NCI-H1105 treated with DMSO at 0.1 percent for 48 hours (cell line): ENCODE results near the gene FNDC7.
"Not testable (repeated sequence)": the region's sequence is repeated elsewhere in the genome, so short reads cannot be mapped to it uniquely, and the experiment has no call there.

Experiments
- DNase-seq: peaks from one replicate; lab custom pipeline; 2025; lab: John Stamatoyannopoulos, UW

FNDC7 gene

GRCh38 chr1:108712606-108713150 is at the start of gene FNDC7:
Gene FNDC7, plus strand, starts transcription at chr1:108712908. Its CDS starts 26 bp downstream, at chr1:108712934.
- DNase-seq, result no peak

GRCh38 chr1:108663074-108663473 is 49.6 kb upstream of the FNDC7 start:
- DNase-seq, result no peak

- DNase-seq, result no peak
Observed at GRCh38 chr1:108664481-108664880, 48.2 kb upstream of the FNDC7 start.

GRCh38 chr1:108665067-108665466 is 47.6 kb upstream of the FNDC7 start:
- DNase-seq, result no peak

- no peak for DNase-seq
Observed at GRCh38 chr1:108665771-108666170, 46.9 kb upstream of the FNDC7 start.

GRCh38 chr1:108667422-108667821 is 45.3 kb upstream of the FNDC7 start:
- DNase-seq, result not testable (repeated sequence)

GRCh38 chr1:108668777-108669176 is 43.9 kb upstream of the FNDC7 start:
- no peak for DNase-seq

GRCh38 chr1:108669679-108670078 is 43.0 kb upstream of the FNDC7 start:
- DNase-seq, result no peak

GRCh38 chr1:108670131-108670773 is 42.5 kb upstream of the FNDC7 start:
- no peak for DNase-seq

GRCh38 chr1:108671143-108671542 is 41.6 kb upstream of the FNDC7 start:
- DNase-seq, result no peak

GRCh38 chr1:108678706-108679105 is 34.0 kb upstream of the FNDC7 start:
- DNase-seq, result no peak

GRCh38 chr1:108679586-108680213 is 33.0 kb upstream of the FNDC7 start:
- no peak for DNase-seq

GRCh38 chr1:108681701-108682100 is 31.0 kb upstream of the FNDC7 start:
- DNase-seq, result not testable (repeated sequence)

GRCh38 chr1:108685529-108685928 is 27.2 kb upstream of the FNDC7 start:
- no peak for DNase-seq

- DNase-seq, result no peak
Observed at GRCh38 chr1:108686614-108687313, 25.9 kb upstream of the FNDC7 start.

- no peak for DNase-seq
Observed at GRCh38 chr1:108691128-108691941, 21.4 kb upstream of the FNDC7 start.

- DNase-seq, result peak; percentile 92
Observed at GRCh38 chr1:108691942-108692723, 20.6 kb upstream of the FNDC7 start, which contains the start of gene PRPF38B. Gene PRPF38B, plus strand, starts transcription at chr1:108692310. Its CDS starts 282 bp downstream, at chr1:108692592.

- peak; percentile 71 for DNase-seq
Observed at GRCh38 chr1:108692724-108693655, 19.7 kb upstream of the FNDC7 start.

GRCh38 chr1:108695535-108695934 is 17.2 kb upstream of the FNDC7 start:
- no peak for DNase-seq
